IgD-negative memory B cell (primary cell): ENCODE data around the gene HUS1B. TPM values are rescaled to one million over a fixed set of nuclear protein-coding genes. Genes with fewer than 3 reads are reported as not detected.

Experiments
- H3K27ac Mint-ChIP-seq, 3 donors: one replicate each; pipeline ENCODE4 v1.8.0; 2020 to 2022; ENCODE audit warnings: mild to moderate bottlenecking in 3 of 3, mixed read lengths in 3 of 3, moderate library complexity in 1 of 3
- H3K27me3 Mint-ChIP-seq: one replicate; pipeline ENCODE4 v1.8.0; 2021; ENCODE audit warnings: mixed read lengths
- H3K36me3 Mint-ChIP-seq: one replicate; pipeline ENCODE4 v1.8.0; 2020; ENCODE audit warnings: mild to moderate bottlenecking, mixed read lengths
- H3K4me1 Mint-ChIP-seq, 3 donors: one replicate each; pipeline ENCODE4 v1.8.0; 2020 to 2022; ENCODE audit warnings: mixed read lengths in 3 of 3, mild to moderate bottlenecking in 1 of 3
- H3K4me3 Mint-ChIP-seq, 4 donors: one replicate each; pipeline ENCODE4 v1.8.0; 2020 to 2022; ENCODE audit warnings: mild to moderate bottlenecking in 4 of 4, mixed read lengths in 4 of 4, moderate library complexity in 3 of 4
- H3K9me3 Mint-ChIP-seq, 3 donors: one replicate each; pipeline ENCODE4 v1.8.0; 2020 to 2021; ENCODE audit warnings: mixed read lengths in 3 of 3, mild to moderate bottlenecking in 1 of 3
- polyA plus RNA-seq: library from polyadenylated mRNA; unstranded; fragments of 300-500 nt; fragmentation: Illumina TruSeq; gene quantifications from one replicate; pipeline ENCODE4 v1.2.3, GENCODE V29; 2021

The HUS1B gene
- polyA plus RNA-seq, 1 donor from 2014 or later, result 2.2 TPM

DNA sequence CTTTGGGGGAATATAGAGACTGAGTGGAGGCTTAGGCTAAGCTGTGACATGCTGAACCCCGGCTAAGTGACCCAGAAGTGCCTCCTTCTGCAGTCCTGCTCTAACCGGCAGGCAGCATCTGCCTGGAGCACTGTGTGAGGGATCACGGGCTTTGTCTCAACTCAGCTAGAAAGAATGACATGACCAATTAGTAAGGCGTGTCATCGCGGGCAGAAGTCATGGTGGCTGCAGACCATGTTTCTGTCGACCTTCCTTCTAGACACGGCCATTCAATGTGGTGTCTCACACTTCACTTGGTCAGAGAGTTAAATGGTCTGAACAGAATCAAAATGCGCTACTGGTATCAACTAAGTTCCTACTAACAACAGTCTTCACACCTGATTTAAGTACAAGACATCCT lies 35.0 kb downstream of the HUS1B start:
- H3K4me1 Mint-ChIP-seq, result peaks cover 0 to 1% (median 0%) of the 10 kb centered on the region in 3 donors
- no peaks in the 10 kb centered on the region for H3K9me3 Mint-ChIP-seq
- peaks cover 20% of the 10 kb centered on the region for H3K36me3 Mint-ChIP-seq
- no peak overlapping the region for H3K4me3 Mint-ChIP-seq
- H3K27me3 Mint-ChIP-seq, result no peaks in the 10 kb centered on the region
- H3K27ac Mint-ChIP-seq, result no peak overlapping the region

DNA sequence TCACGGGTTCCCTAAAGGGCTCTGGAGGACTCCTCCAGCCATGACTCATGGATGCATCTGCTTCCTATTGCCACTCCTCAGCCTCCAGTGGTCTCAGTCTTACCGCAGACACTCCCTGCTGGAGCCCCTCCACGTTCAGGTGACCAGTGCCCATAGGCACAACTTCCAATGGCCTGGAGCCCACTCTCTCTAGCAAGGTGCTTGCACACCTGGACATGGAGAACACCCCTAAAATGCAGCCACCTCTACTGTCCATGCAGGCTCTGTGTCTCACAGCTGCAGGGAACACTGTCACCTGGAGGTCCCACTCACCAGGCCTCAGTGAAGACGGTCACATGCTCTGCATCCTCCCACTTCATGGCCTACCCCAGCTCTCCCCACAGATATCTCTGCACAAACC lies 36.0 kb downstream of the HUS1B start:
- no peak overlapping the region for H3K4me3 Mint-ChIP-seq
- peaks cover 0 to under 1% (median 0%) of the 10 kb centered on the region in 3 donors for H3K9me3 Mint-ChIP-seq
- H3K36me3 Mint-ChIP-seq, result peaks cover 22% of the 10 kb centered on the region
- H3K27me3 Mint-ChIP-seq, result no peaks in the 10 kb centered on the region
- H3K27ac Mint-ChIP-seq, result no peak overlapping the region
- peaks cover 0 to 1% (median 0%) of the 10 kb centered on the region in 3 donors for H3K4me1 Mint-ChIP-seq

DNA sequence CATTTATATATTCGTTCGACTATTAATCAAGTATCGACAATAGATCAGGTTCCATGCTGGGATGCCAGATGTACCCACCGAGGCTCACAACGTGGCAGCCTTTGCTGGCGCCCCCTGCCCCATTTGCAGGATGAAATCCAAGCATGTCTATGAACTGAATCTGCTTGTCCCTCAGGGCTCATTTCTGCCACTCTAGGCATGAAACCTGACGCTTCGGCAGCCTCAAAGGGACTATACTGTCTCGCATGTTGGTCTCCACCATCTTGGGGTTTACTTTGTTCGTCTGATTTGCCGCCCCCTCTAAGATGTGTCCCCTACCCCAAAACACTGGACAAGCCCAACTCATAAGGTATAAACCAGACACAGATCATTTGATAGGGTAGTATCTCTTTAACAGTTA lies 36.7 kb downstream of the HUS1B start:
- peaks cover 26% of the 10 kb centered on the region for H3K36me3 Mint-ChIP-seq
- H3K4me3 Mint-ChIP-seq, result no peak overlapping the region
- H3K27ac Mint-ChIP-seq, result no peak overlapping the region

DNA sequence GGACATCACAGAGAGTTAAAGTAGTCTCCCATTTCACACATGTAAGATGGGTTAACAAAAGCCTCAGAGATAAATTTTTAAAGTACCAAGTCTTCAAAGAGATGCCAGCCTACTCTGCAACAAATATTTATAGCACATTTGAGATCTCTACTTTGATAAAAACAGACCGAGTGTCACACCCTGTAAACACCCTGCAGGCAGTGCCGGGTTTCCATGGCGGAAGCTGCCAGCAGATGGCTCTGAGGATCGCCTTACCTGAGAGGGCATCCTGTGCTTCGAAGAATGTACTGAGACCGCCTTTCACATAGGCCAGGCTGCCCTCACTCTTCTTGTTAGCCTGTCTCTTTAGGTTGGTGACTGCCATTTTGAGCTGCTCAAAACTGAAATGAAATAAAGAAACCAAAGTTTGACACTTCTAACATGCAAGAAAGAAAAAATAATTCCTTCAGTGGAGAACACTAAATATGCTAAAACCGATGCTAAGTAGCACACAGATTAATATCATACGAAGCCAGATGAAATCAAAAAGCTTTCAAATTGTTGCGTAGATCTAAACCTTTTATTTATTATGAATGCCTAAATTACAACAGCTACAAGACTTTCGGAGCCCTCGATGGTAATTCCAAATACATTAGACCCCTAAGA lies 39.3 kb downstream of the HUS1B start:
- Mint-ChIP-seq H3K27me3 (no peaks in the 10 kb centered on the region), H3K4me3 (no peak overlapping the region), H3K9me3 (peaks cover 0 to 3% (median 0%) of the 10 kb centered on the region in 3 donors), H3K36me3 (peaks cover 17% of the 10 kb centered on the region), H3K27ac (no peak overlapping the region), H3K4me1 (no peaks in the 10 kb centered on the region)

More for the DNA sequence above, 36.7 kb downstream of the HUS1B start:
- H3K27me3 Mint-ChIP-seq, result no peaks in the 10 kb centered on the region
- peaks cover 0 to 3% (median 0%) of the 10 kb centered on the region in 3 donors for H3K9me3 Mint-ChIP-seq
- H3K4me1 Mint-ChIP-seq, result peaks cover 0 to 1% (median 0%) of the 10 kb centered on the region in 3 donors

DNA sequence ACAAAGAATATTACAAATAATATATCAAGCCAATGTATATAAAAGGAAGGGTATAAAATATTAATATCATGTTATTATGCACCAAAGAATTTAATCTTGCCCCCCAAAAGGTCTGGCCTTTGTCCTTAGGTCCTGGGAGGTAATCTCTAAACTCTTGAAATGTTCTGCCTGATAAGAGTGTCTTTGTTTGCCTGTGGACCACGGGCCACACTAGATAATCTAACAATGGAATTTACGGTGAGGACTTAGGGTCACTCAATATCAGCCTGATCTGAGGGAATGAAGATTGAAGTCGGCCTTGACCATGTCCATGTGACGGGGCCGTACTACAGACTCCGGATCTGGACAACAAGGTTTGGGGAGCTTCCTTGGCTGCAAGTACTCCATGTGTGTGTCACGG lies 42.9 kb downstream of the HUS1B start:
- peaks cover 15% of the 10 kb centered on the region for H3K36me3 Mint-ChIP-seq
- peaks cover 0 to 6% (median 0%) of the 10 kb centered on the region in 3 donors for H3K4me1 Mint-ChIP-seq
- H3K27me3 Mint-ChIP-seq, result no peaks in the 10 kb centered on the region
- H3K27ac Mint-ChIP-seq, result no peak overlapping the region
- peaks cover 0 to 3% (median 0%) of the 10 kb centered on the region in 3 donors for H3K9me3 Mint-ChIP-seq
- H3K4me3 Mint-ChIP-seq, result no peak overlapping the region

DNA sequence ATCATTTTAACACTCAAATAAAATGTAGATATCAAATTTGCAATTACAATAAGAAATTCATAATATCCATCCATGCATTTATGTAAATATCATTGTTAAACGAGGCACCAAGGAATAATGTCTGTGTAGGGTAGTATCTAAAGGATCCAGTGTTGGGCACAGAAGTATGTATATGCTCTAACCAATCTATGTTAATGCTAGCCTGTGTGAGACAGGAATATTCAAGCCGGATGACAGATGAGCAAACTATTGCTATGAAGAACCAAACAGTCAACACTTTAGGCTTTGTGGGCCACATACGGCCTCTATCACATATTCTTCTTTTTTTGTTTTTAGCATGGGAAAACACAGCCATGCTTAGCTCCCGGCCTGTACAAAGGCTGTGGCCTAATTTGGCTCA lies 45.0 kb downstream of the HUS1B start:
- no peaks in the 10 kb centered on the region for H3K27me3 Mint-ChIP-seq
- H3K9me3 Mint-ChIP-seq, result peaks cover 0 to 3% (median 0%) of the 10 kb centered on the region in 3 donors
- peaks cover 0 to 6% (median 0%) of the 10 kb centered on the region in 3 donors for H3K4me1 Mint-ChIP-seq
- no peak overlapping the region for H3K4me3 Mint-ChIP-seq
- peaks cover 8% of the 10 kb centered on the region for H3K36me3 Mint-ChIP-seq
- no peak overlapping the region for H3K27ac Mint-ChIP-seq

DNA sequence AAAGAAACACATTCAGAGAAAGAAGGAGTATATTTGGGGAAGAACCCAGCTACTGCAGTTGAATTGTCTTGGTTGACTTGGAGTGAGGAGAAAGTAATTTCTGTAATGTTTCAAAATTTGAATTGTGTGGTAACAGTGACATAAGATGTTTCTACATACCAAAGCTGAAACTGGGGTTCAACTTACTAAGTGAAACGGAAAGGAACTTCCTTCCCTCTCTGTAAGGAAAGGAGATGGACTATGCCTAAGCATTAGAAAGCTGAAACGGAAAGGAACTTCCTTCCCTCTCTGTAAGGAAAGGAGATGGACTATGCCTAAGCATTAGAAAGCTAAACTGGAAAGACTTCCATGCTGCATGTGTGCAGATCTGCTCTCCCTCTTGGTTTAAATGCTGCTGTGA lies 46.0 kb downstream of the HUS1B start:
- H3K9me3 Mint-ChIP-seq, result peaks cover 0 to 4% (median 0%) of the 10 kb centered on the region in 3 donors
- H3K27ac Mint-ChIP-seq, result no peak overlapping the region
- peaks cover 0 to 6% (median 0%) of the 10 kb centered on the region in 3 donors for H3K4me1 Mint-ChIP-seq
- H3K4me3 Mint-ChIP-seq, result no peak overlapping the region
- H3K36me3 Mint-ChIP-seq, result peaks cover 9% of the 10 kb centered on the region
- no peaks in the 10 kb centered on the region for H3K27me3 Mint-ChIP-seq

DNA sequence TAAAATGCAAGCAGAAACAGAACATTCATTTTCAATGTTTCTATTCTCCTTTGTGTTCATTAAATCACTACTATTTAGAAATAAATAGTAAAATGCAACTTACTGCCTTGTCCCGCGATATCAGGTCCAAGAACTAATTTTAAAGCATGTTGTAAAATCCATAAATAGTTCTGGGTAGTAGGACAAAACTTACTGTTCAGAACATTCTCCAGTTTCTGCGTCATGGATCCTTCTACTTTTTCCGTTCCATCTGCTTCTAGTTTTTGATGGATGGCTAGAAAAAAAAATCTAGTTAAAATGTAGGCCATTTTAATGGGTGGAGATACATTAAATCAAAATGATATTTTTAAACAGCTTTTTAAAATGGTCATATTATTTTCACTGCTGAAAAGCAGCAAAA lies 47.0 kb downstream of the HUS1B start:
- H3K27ac Mint-ChIP-seq, result no peak overlapping the region
- peaks cover under 1 to 7% (median under 1%) of the 10 kb centered on the region in 3 donors for H3K4me1 Mint-ChIP-seq
- H3K36me3 Mint-ChIP-seq, result peaks cover 6% of the 10 kb centered on the region

DNA sequence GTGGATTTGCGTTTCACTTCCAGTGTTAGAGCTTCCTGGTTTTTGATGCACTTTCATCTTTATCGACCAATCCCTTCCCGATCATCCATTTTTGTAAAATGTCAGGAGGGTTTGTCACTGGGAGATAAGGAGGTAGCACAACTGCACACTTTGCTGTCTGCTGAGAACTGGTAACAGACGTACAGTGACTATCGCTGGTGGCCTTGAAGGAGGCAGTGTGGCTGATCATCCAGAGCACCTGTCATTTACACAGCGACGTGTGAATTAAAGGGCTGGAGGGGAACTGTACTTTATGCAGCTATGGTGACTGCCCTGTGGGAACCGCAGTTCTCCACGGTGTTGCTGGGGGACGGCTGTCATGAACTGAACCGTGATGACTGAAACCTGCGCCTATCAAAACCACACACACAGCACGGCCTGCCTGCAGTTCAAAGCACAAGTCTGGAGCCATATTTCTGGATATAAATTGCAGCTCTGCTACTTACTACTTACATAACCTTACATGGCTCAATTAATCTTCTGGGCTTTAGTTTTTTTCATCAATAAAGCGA lies 50.0 kb downstream of the HUS1B start:
- H3K4me1 Mint-ChIP-seq, result peaks cover 3 to 10% (median 4%) of the 10 kb centered on the region in 3 donors
- H3K4me3 Mint-ChIP-seq, result no peak overlapping the region
- H3K36me3 Mint-ChIP-seq, result peaks cover 6% of the 10 kb centered on the region
- no peaks in the 10 kb centered on the region for H3K27me3 Mint-ChIP-seq
- peaks cover 0 to 3% (median 0%) of the 10 kb centered on the region in 3 donors for H3K9me3 Mint-ChIP-seq
- peak overlapping the region in 1 of 3 donors; percentile 53 for H3K27ac Mint-ChIP-seq

More for the DNA sequence above, 47.0 kb downstream of the HUS1B start:
- peaks cover 0 to 3% (median 0%) of the 10 kb centered on the region in 3 donors for H3K9me3 Mint-ChIP-seq
- no peaks in the 10 kb centered on the region for H3K27me3 Mint-ChIP-seq
- no peak overlapping the region for H3K4me3 Mint-ChIP-seq

Other genes with a start within 250 kb of the HUS1B start
- 26.3 TPM for gene EXOC2, start 36.0 kb upstream of the HUS1B start, polyA plus RNA-seq